Thyroid gland (tissue), 4 donors: Measurements from ENCODE around the gene ACOT9. TPM values are rescaled to one million over a fixed set of nuclear protein-coding genes. Genes with fewer than 3 reads are reported as not detected.

Experiments
- DNase-seq, 2 donors: peaks; one replicate each; pipeline ENCODE4 v3.0.0-alpha.2; 2019
- H3K27ac ChIP-seq, 3 donors: fragments of 200-600 bp; sonication (generic); 1 replicate in 2 of 3; 2 replicates in 1 of 3; pipeline ENCODE4 v1.5.1; 2016 to 2019; ENCODE audit warnings: mild to moderate bottlenecking in 1 of 3, moderate library complexity in 1 of 3
- H3K27me3 ChIP-seq: fragments of 200-600 bp; sonication (generic); one replicate; pipeline ENCODE4 v1.5.1; 2019
- H3K36me3 ChIP-seq, 2 donors: fragments of 200-600 bp; sonication (generic); one replicate each; pipeline ENCODE4 v1.5.1; 2016 to 2019
- H3K4me1 ChIP-seq, 2 donors: fragments of 200-600 bp; sonication (generic); one replicate each; pipeline ENCODE4 v1.5.1; 2017 to 2019
- H3K4me3 ChIP-seq, 3 donors: fragments of 200-600 bp; sonication (generic); replicated peaks in 1 of 3; 1 replicate in 2 of 3; 2 replicates in 1 of 3; pipeline ENCODE4 v1.5.1; 2016; ENCODE audit warnings: mild to moderate bottlenecking in 1 of 3
- H3K9me3 ChIP-seq: fragments of 200-600 bp; sonication (generic); one replicate; pipeline ENCODE4 v1.5.1; 2017
- POLR2A ChIP-seq, 2 donors: fragments of 450-650 bp; IDR thresholded peaks; one replicate each; pipeline ENCODE4 v1.6.1; 2017; ENCODE audit warnings: antibody characterized with exemption in 2 of 2, mild to moderate bottlenecking in 2 of 2, moderate library complexity in 1 of 2
- WGBS, 2 donors: methylation state at CpG; one replicate each; pipeline ENCODE4 v1.1.5; 2017; 5-methylcytosine and 5-hydroxymethylcytosine counted together
- intact Hi-C: fragments of 100-400 bp; cut with DNase I; formaldehyde crosslinking; loops from one replicate; pipeline ENCODE4 v1.15.1; 2023
- total RNA-seq, 4 donors: library from RNA; depleted of rRNA; stranded (reverse); fragments of >200 nt; gene quantifications; one replicate each; pipeline ENCODE4 v1.2.3, GENCODE V29; 2016
- TF ChIP-seq, protein P1 (sequence below), 6 experiments: fragments of 200-600 bp in 3 of 6; fragments of 450-650 bp in 3 of 6; sonication (generic) in 3 of 6; IDR thresholded peaks; one replicate each; pipeline ENCODE4 v1.5.1; 2016 to 2019; ENCODE audit warnings: antibody characterized with exemption in 6 of 6, mild to moderate bottlenecking in 2 of 6, inconsistent platforms in 1 of 6, moderate library complexity in 1 of 6

The ACOT9 gene
- total RNA-seq, 4 donors from 2014 or later: 50.1 to 73.9 (median 62.8) TPM

DNA sequence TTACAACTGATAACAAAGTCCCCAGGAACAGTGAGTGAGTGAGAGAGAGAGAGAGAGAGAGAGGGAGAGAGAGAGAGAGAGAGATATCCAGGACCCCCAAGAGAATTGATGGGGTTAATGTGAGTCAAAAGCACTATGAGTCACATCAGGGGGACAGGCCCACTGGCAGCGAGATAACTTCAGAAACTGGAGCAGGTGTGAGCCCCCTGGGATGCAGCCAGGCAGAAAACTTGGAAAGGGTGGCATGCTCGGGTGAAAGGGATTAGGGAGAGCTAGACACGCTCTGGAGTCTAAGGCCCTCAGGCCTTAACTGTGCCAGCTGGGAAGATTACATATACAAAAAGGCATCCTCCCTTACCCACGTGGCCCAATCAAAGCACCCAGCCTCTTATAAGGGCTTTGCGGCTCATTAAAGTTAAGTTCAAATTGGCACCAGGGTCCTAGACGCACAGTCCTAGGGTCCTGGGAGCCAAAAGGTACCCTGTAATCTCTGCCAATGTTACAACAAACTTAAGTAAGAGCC is 841 bp downstream of the ACOT9 start:
- Histone ChIP-seq H3K4me1 (no peaks in the 10 kb centered on the region), H3K4me3 (peak overlapping the region in 2 of 3 donors; percentile 61 to 64), H3K27me3 (no peaks in the 10 kb centered on the region), H3K36me3 (no peaks in the 10 kb centered on the region), H3K27ac (peak overlapping the region; percentile 76 to 91 (median 84)), H3K9me3 (no peaks in the 10 kb centered on the region)
- peak; percentile 43 to 50 for DNase-seq
- 0 to 2% methylated on average over 5 to 6 of the region's 6 CpGs for WGBS, 2 donors
- intact Hi-C loops: no loop called here
- TF ChIP-seq, protein P1, sequence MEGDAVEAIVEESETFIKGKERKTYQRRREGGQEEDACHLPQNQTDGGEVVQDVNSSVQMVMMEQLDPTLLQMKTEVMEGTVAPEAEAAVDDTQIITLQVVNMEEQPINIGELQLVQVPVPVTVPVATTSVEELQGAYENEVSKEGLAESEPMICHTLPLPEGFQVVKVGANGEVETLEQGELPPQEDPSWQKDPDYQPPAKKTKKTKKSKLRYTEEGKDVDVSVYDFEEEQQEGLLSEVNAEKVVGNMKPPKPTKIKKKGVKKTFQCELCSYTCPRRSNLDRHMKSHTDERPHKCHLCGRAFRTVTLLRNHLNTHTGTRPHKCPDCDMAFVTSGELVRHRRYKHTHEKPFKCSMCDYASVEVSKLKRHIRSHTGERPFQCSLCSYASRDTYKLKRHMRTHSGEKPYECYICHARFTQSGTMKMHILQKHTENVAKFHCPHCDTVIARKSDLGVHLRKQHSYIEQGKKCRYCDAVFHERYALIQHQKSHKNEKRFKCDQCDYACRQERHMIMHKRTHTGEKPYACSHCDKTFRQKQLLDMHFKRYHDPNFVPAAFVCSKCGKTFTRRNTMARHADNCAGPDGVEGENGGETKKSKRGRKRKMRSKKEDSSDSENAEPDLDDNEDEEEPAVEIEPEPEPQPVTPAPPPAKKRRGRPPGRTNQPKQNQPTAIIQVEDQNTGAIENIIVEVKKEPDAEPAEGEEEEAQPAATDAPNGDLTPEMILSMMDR (IDR thresholded peaks at IDR 0.05): no peak
- peak in 1 of 2 donors; percentile 35 for TF ChIP-seq POLR2A (IDR thresholded peaks at IDR 0.05)

DNA sequence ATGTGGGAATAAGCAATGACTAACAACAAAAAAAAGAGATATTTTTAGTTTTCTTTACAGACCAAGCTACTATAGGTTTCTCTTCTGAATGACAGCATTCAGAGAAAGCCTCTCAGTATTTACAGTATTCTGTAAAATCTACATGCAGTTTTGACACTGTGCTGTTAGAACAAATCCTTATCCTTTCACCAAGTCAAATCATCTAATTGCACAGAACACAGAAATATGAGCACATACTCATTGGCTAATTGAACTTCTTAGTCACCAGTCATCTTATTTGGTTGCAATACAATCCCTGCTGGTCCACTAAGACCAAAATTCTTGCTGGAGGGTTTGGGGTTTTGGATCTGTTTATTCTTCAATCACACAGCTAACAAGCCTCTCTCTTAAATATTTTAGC is 5.7 kb downstream of the ACOT9 start:
- intact Hi-C loops: no loop called here
- no peaks in the 10 kb centered on the region for H3K4me1 ChIP-seq
- no peaks in the 10 kb centered on the region for H3K9me3 ChIP-seq
- H3K27me3 ChIP-seq: no peaks in the 10 kb centered on the region
- H3K36me3 ChIP-seq: no peaks in the 10 kb centered on the region
- H3K4me3 ChIP-seq: no peak overlapping the region
- no peak for DNase-seq
- H3K27ac ChIP-seq: no peak overlapping the region
- TF ChIP-seq, protein P1 (IDR thresholded peaks at IDR 0.05): no peak
- TF ChIP-seq POLR2A (IDR thresholded peaks at IDR 0.05): no peak

DNA sequence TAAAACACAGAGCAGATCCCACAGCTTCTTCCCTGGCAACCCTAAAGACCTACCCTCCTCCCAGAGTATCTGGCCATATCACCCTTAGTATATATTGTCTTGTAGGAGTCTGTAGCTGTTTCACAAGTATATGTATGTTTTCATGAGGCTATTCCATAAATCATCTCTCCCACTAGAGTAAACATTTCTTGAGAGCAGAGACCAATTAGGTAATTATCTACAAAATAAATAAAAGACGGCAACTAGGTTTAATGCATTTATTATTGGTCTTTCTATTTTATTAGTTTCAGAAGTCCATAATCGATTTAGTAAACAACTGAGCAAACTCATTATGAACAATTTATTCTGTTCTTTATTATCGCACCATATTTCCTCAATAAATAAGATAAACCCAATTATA is 7.0 kb downstream of the ACOT9 start:
- H3K27me3 ChIP-seq: no peaks in the 10 kb centered on the region
- DNase-seq: no peak
- TF ChIP-seq, protein P1 (IDR thresholded peaks at IDR 0.05): no peak
- TF ChIP-seq POLR2A (IDR thresholded peaks at IDR 0.05): no peak
- 59 to 94% methylated on average over 3 of the region's 3 CpGs for WGBS, 2 donors
- no peaks in the 10 kb centered on the region for H3K36me3 ChIP-seq
- H3K9me3 ChIP-seq: no peaks in the 10 kb centered on the region
- H3K4me3 ChIP-seq: no peak overlapping the region
- intact Hi-C loops: no loop called here
- H3K27ac ChIP-seq: no peak overlapping the region
- H3K4me1 ChIP-seq: no peaks in the 10 kb centered on the region

DNA sequence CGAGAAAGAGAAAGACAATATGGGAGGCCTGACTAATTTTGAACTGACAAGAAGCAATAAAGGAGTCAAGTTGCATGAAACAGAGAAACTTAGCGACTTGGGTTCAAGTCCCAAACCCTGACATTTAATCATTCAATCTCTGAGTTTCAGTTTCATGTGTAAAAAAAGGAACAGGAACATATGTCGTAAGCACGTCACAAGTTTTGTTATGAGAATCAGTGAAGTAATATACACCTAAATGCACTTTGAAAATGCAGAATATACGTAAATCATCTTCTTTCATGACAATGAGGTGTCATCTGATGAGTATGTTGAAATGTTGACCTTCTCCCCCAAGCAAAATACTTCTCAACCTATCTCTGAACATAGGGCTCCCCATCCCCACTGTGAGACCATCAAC is 10.4 kb downstream of the ACOT9 start:
- H3K36me3 ChIP-seq: peaks cover 0 to 9% of the 10 kb centered on the region in 2 donors

DNA sequence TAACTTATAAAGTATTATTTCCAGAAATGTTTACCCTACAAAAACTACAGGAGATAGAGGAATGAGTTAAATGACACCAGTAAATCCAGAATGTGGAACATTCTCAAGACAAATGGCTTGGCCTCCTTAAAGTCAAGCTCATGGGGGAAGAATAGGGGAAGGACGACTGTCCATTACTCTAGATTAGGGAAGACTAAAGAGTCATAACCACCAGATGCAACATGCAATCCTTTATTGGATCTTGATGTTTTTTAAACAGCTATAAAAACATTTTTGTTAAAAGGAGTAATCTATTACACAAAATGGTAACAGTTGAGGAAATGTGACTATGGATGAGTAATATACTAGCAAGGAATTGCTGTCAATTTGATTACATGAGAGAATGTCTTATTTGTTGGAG is 11.1 kb downstream of the ACOT9 start:
- Histone ChIP-seq H3K4me3 (no peak overlapping the region), H3K27ac (no peak overlapping the region)
- 85 to 90% methylated on average over 1 of the region's 1 CpG for WGBS, 2 donors

More for the DNA sequence above, 10.4 kb downstream of the ACOT9 start:
- 90 to 99% methylated on average over 5 of the region's 5 CpGs for WGBS, 2 donors
- intact Hi-C loops: no loop called here
- H3K27me3 ChIP-seq: no peaks in the 10 kb centered on the region
- TF ChIP-seq, protein P1 (IDR thresholded peaks at IDR 0.05): no peak
- no peak for TF ChIP-seq POLR2A (IDR thresholded peaks at IDR 0.05)
- no peak overlapping the region for H3K27ac ChIP-seq
- H3K4me3 ChIP-seq: no peak overlapping the region
- no peaks in the 10 kb centered on the region for H3K4me1 ChIP-seq
- no peak for DNase-seq
- no peaks in the 10 kb centered on the region for H3K9me3 ChIP-seq

More for the DNA sequence above, 11.1 kb downstream of the ACOT9 start:
- Histone ChIP-seq H3K9me3 (no peaks in the 10 kb centered on the region), H3K4me1 (no peaks in the 10 kb centered on the region), H3K27me3 (no peaks in the 10 kb centered on the region), H3K36me3 (peaks cover 0 to 9% of the 10 kb centered on the region in 2 donors)
- intact Hi-C loops: no loop called here
- TF ChIP-seq, protein P1 (IDR thresholded peaks at IDR 0.05): no peak
- no peak for TF ChIP-seq POLR2A (IDR thresholded peaks at IDR 0.05)
- DNase-seq: no peak
